Measurements from ENCODE around the gene OR5J2. TPM values are rescaled to one million over a fixed set of nuclear protein-coding genes. Genes with fewer than 3 reads are reported as not detected.

Gene OR5J2
- not detected in 2 replicates for total RNA-seq

DNA sequence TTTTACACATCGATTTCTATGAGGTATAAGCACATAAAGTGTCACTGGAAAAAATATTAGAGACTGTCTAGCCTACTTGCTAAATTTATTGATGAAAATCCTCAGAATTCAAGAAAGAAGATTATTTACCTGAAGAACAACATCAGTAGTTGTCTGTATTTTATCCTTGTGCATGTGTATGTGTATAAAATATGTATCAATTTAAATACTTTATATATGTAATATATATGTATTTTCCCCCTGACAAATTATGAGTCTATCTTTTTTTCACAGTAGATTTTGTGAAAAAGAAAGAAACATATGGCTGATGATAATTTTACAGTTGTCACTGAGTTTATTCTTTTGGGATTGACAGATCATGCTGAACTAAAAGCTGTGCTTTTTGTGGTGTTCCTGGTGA lies at the start of gene OR5J2:
Gene OR5J2 (plus strand): TSS at position 301 of the 400 bp plus-strand sequence. CDS start 0 bp downstream, at position 301.

DNA sequence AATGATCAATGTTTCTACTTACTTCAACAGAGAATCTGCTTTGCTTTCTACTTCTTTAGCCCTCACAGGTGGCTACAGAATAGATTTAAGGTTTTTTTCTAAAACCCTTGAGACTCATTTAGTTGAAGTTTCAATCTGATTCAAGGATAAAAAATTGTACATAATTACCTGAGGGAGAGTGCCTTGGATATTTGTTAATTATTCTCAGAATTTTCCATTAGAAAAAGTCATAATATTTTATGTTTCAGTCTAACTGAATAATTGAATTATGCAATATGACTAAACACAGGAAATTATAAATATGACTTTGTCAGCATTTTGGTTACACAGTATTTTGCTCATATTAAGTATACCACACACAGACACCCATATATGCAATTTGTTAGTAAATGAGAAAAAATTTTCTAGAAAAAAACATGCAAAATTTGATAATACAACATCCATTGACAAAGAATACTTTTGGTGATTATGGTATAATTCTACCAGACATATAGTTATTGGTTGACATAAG lies 36.2 kb upstream of the OR5J2 start, which contains the start of gene OR8J3:
Gene OR8J3 (minus strand): TSS at position 51 of the 511 bp plus-strand sequence. CDS start 2,483 bp downstream, outside the sequence.

DNA sequence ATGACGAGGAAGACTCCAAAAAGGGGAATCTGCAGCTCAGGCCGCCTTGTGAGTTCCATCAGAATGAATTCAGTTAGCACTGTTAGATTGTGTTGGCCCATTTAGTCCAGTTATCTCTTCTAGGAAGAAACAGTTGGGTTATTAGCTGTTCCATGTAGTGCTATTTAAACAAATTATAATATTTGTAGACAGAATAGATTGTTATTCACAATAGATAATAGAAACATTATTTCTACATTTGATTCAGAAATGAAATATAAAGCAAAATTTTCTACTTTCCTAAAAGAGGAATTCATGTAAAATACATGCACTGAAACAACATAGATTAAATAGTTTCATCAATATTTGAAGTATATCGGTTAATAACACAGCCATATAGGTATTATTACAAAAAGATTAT lies 16.2 kb upstream of the OR5J2 start, which contains the start of gene OR8K5:
Gene OR8K5 (minus strand): TSS at position 101 of the 400 bp plus-strand sequence. CDS start 0 bp downstream, at position 101.

Other genes starting within 250 kb of the OR5J2 start
- not detected in 2 replicates for gene OR5I1, start 240.2 kb upstream of the OR5J2 start, total RNA-seq
- not detected in 2 replicates for gene OR10AG1, start 206.7 kb upstream of the OR5J2 start, total RNA-seq
- gene OR5F1, start 182.0 kb upstream of the OR5J2 start, total RNA-seq: not detected in 2 replicates
- not detected in 2 replicates for gene OR5AS1, start 149.0 kb upstream of the OR5J2 start, total RNA-seq
- gene OR8I2, start 83.3 kb upstream of the OR5J2 start, total RNA-seq: not detected in 2 replicates
- not detected in 2 replicates for gene OR8H2, start 72.9 kb upstream of the OR5J2 start, total RNA-seq
- not detected in 2 replicates for gene OR8H3, start 54.2 kb upstream of the OR5J2 start, total RNA-seq
- gene OR8J3, start 36.4 kb upstream of the OR5J2 start, total RNA-seq: not detected in 2 replicates
- gene OR8K5, start 16.3 kb upstream of the OR5J2 start, total RNA-seq: not detected in 2 replicates
- not detected in 2 replicates for gene OR5T2, start 57.6 kb downstream of the OR5J2 start, total RNA-seq
- gene OR5T3, start 75.6 kb downstream of the OR5J2 start, total RNA-seq: not detected in 2 replicates
- not detected in 2 replicates for gene OR5T1, start 97.5 kb downstream of the OR5J2 start, total RNA-seq
- not detected in 2 replicates for gene OR8H1, start 115.6 kb downstream of the OR5J2 start, total RNA-seq
- not detected in 2 replicates for gene OR8K3, start 138.5 kb downstream of the OR5J2 start, total RNA-seq
- not detected in 2 replicates for gene OR8K1, start 169.4 kb downstream of the OR5J2 start, total RNA-seq
- gene OR8J1, start 177.7 kb downstream of the OR5J2 start, total RNA-seq: not detected in 2 replicates
- not detected in 2 replicates for gene OR8U1, start 199.0 kb downstream of the OR5J2 start, total RNA-seq
- gene OR5AL1, start 236.1 kb downstream of the OR5J2 start, total RNA-seq: not detected in 2 replicates

Measured in subcutaneous preadipocyte (primary cell).